Loucy (cell line): ENCODE results near the gene MEST.
"Not testable (repeated sequence)": the region's sequence is repeated elsewhere in the genome, so short reads cannot be mapped to it uniquely, and the experiment has no call there.

Source experiments
- H2AFZ ChIP-seq: fragments of 200-600 bp; sonication (generic); 2 replicates; pipeline ENCODE4 v1.6.0; 2016; ENCODE audit warnings: antibody characterized with exemption, mild to moderate bottlenecking, low read length, moderate library complexity
- H3F3A ChIP-seq: fragments of 200-600 bp; 2 replicates; pipeline ENCODE4 v1.6.0; 2016; ENCODE audit warnings: antibody characterized with exemption, low read depth, mild to moderate bottlenecking
- H3K27me3 ChIP-seq: fragments of 200-600 bp; sonication (generic); 2 replicates; pipeline ENCODE4 v1.6.1; 2014; ENCODE audit warnings: low read length, mild to moderate bottlenecking; ENCODE audit not compliant: insufficient read depth, poor library complexity, severe bottlenecking
- H3K36me3 ChIP-seq: fragments of 200-600 bp; sonication (generic); 2 replicates; pipeline ENCODE4 v1.6.1; 2016; ENCODE audit warnings: low read length; ENCODE audit not compliant: insufficient read depth
- H3K4me1 ChIP-seq: fragments of 200-600 bp; sonication (generic); 2 replicates; pipeline ENCODE4 v1.5.1; 2014; ENCODE audit warnings: low read length, mild to moderate bottlenecking; ENCODE audit not compliant: insufficient read depth, poor library complexity, severe bottlenecking
- H3K4me2 ChIP-seq: fragments of 200-600 bp; sonication (generic); 2 replicates; pipeline ENCODE4 v1.6.0; 2014; ENCODE audit warnings: antibody characterized with exemption, low read length, low read depth, mild to moderate bottlenecking; ENCODE audit not compliant: poor library complexity, severe bottlenecking
- H3K4me3 ChIP-seq: fragments of 200-600 bp; sonication (generic); 2 replicates; pipeline ENCODE4 v1.5.1; 2014; ENCODE audit warnings: low read length, mild to moderate bottlenecking, mixed read lengths; ENCODE audit not compliant: poor library complexity, severe bottlenecking
- H3K79me2 ChIP-seq: fragments of 200-600 bp; sonication (generic); 2 replicates; pipeline ENCODE4 v1.6.1; 2014; ENCODE audit warnings: low read length; ENCODE audit not compliant: insufficient read depth
- H3K9ac ChIP-seq: fragments of 200-600 bp; sonication (generic); 2 replicates; pipeline ENCODE4 v1.6.0; 2014; ENCODE audit warnings: mild to moderate bottlenecking, low read depth, low read length, moderate library complexity; ENCODE audit not compliant: poor library complexity, severe bottlenecking
- H3K9me2 ChIP-seq: fragments of 200-600 bp; sonication (generic); replicated peaks from 2 replicates; pipeline ENCODE4 v1.6.1; 2016; ENCODE audit warnings: low read depth, low read length, mixed read lengths
- H3K9me3 ChIP-seq: fragments of 200-600 bp; sonication (generic); 2 replicates; pipeline ENCODE4 v1.6.1; 2014; ENCODE audit warnings: mild to moderate bottlenecking, antibody characterized with exemption, low read length, low read depth; ENCODE audit not compliant: insufficient read depth
- H4K20me1 ChIP-seq: fragments of 200-600 bp; sonication (generic); 2 replicates; pipeline ENCODE4 v1.6.0; 2014; ENCODE audit warnings: antibody characterized with exemption, low read length, mild to moderate bottlenecking; ENCODE audit not compliant: insufficient read depth, poor library complexity, severe bottlenecking
- CTCF ChIP-seq: fragments of 200-600 bp; sonication (generic); conservative IDR thresholded peaks from 2 replicates; pipeline ENCODE4 v1.5.1; 2014; ENCODE audit warnings: mild to moderate bottlenecking, antibody characterized with exemption, low read length
- EZH2phosphoT487 ChIP-seq: fragments of 200-600 bp; IDR thresholded peaks from 2 replicates; pipeline ENCODE4 v1.6.1; 2018; ENCODE audit warnings: antibody characterized with exemption, mild to moderate bottlenecking, moderate library complexity, borderline replicate concordance

Gene MEST

GRCh38 chr7:130529417-130529816, 37.5 kb downstream of the MEST start:
- Histone ChIP-seq H3F3A (no peaks in the 10 kb centered on the region), H2AFZ (no peak overlapping the region), H4K20me1 (no peaks in the 10 kb centered on the region), H3K79me2 (no peaks in the 10 kb centered on the region), H3K4me1 (no peaks in the 10 kb centered on the region), H3K9me3 (no peaks in the 10 kb centered on the region), H3K9ac (no peak overlapping the region), H3K27me3 (no peaks in the 10 kb centered on the region), H3K4me3 (no peak overlapping the region), H3K4me2 (no peak overlapping the region), H3K36me3 (peaks cover 4% of the 10 kb centered on the region; the same call in 1 of the 2 replicates), H3K9me2 (no peaks in the 10 kb centered on the region)
- TF ChIP-seq EZH2phosphoT487 (no peak), CTCF (no peak)

- H3K4me2 ChIP-seq, H3K36me3 ChIP-seq, H3F3A ChIP-seq, H3K27me3 ChIP-seq, H4K20me1 ChIP-seq, H3K9me3 ChIP-seq, H3K4me1 ChIP-seq, H3K4me3 ChIP-seq, H3K9me2 ChIP-seq, H3K9ac ChIP-seq, H2AFZ ChIP-seq, H3K79me2 ChIP-seq: not testable (repeated sequence)
Observed at GRCh38 chr7:130537894-130538293, 46.0 kb downstream of the MEST start.

GRCh38 chr7:130541287-130541686, 49.4 kb downstream of the MEST start:
- peaks cover 19% of the 10 kb centered on the region; the same call in 1 of the 2 replicates for H3K36me3 ChIP-seq
- H3K4me2 ChIP-seq, H3K4me3 ChIP-seq, H3K27me3 ChIP-seq, H3F3A ChIP-seq, H3K9me3 ChIP-seq, H3K4me1 ChIP-seq, H3K79me2 ChIP-seq, H3K9ac ChIP-seq, H3K9me2 ChIP-seq, H4K20me1 ChIP-seq, H2AFZ ChIP-seq: not testable (repeated sequence)

GRCh38 chr7:130542297-130542696, 50.4 kb downstream of the MEST start:
- H3K36me3 ChIP-seq, result peaks cover 26% of the 10 kb centered on the region; the same call in 1 of the 2 replicates
- not testable (repeated sequence) for H3K4me3 ChIP-seq, H3K9ac ChIP-seq, H3K4me1 ChIP-seq, H3F3A ChIP-seq, H3K27me3 ChIP-seq, H3K9me3 ChIP-seq, H2AFZ ChIP-seq, H3K79me2 ChIP-seq, H3K4me2 ChIP-seq, H4K20me1 ChIP-seq, H3K9me2 ChIP-seq

- Histone ChIP-seq H4K20me1 (no peaks in the 10 kb centered on the region), H3K79me2 (no peaks in the 10 kb centered on the region), H3K4me2 (no peak overlapping the region), H3K27me3 (no peaks in the 10 kb centered on the region), H3K9me2 (no peaks in the 10 kb centered on the region), H2AFZ (no peak overlapping the region), H3K9me3 (no peaks in the 10 kb centered on the region), H3K4me3 (no peak overlapping the region), H3K9ac (no peak overlapping the region), H3K36me3 (peaks cover 30% of the 10 kb centered on the region; the same call in 1 of the 2 replicates), H3F3A (no peaks in the 10 kb centered on the region), H3K4me1 (no peaks in the 10 kb centered on the region)
- TF ChIP-seq CTCF (no peak), EZH2phosphoT487 (no peak)
Observed at GRCh38 chr7:130543487-130544010, 51.7 kb downstream of the MEST start.
